Neural cell (in vitro differentiated cells): ENCODE results near the gene CPEB4.

Experiments used
- CTCF ChIP-seq: fragments of 450-650 bp; IDR thresholded peaks from 2 replicates; pipeline ENCODE4 v1.5.1; 2014; ENCODE audit warnings: antibody characterized with exemption, mild to moderate bottlenecking, moderate library complexity; ENCODE audit not compliant: poor library complexity, severe bottlenecking
- EP300 ChIP-seq: fragments of 450-650 bp; conservative IDR thresholded peaks from 2 replicates; pipeline ENCODE4 v1.6.1; 2014; ENCODE audit warnings: antibody characterized with exemption, mild to moderate bottlenecking, moderate library complexity; ENCODE audit not compliant: poor library complexity, severe bottlenecking
- POLR2AphosphoS5 ChIP-seq: IDR thresholded peaks from 2 replicates; pipeline ENCODE4 v1.6.1; 2012
- RAD21 ChIP-seq: fragments of 450-650 bp; conservative IDR thresholded peaks from 2 replicates; pipeline ENCODE4 v1.6.1; 2014; ENCODE audit warnings: antibody characterized with exemption, mild to moderate bottlenecking, moderate library complexity
- TAF1 ChIP-seq: IDR thresholded peaks from 2 replicates; pipeline ENCODE4 v1.6.1; 2012; ENCODE audit warnings: low read depth

- TF ChIP-seq TAF1 = no peak
- TF ChIP-seq CTCF = no peak
- no peak for TF ChIP-seq POLR2AphosphoS5
- no peak for TF ChIP-seq EP300
- TF ChIP-seq RAD21 = no peak
Observed at GRCh38 chr5:174011441-174011840, 123.3 kb downstream of the CPEB4 start.
